M059J (cell line): Measurements from ENCODE around the gene RPS5. TPM values are rescaled to one million over a fixed set of nuclear protein-coding genes. Genes with fewer than 3 reads are reported as not detected.
"Not testable (repeated sequence)": the region's sequence is repeated elsewhere in the genome, so short reads cannot be mapped to it uniquely, and the experiment has no call there.

Experiments used
- DNase-seq: peaks from one replicate; pipeline ENCODE4 v3.0.0-alpha.2; 2012; ENCODE audit warnings: low read depth
- total RNA-seq: library from RNA; depleted of rRNA; stranded (reverse); fragments of >200 nt; shearing (Covaris generic); gene quantifications from 2 replicates; pipeline ENCODE4 v1.2.3, GENCODE V29; 2014

Gene RPS5
- total RNA-seq, 1 experiment from 2014 or later: 1,319 TPM

DNA sequence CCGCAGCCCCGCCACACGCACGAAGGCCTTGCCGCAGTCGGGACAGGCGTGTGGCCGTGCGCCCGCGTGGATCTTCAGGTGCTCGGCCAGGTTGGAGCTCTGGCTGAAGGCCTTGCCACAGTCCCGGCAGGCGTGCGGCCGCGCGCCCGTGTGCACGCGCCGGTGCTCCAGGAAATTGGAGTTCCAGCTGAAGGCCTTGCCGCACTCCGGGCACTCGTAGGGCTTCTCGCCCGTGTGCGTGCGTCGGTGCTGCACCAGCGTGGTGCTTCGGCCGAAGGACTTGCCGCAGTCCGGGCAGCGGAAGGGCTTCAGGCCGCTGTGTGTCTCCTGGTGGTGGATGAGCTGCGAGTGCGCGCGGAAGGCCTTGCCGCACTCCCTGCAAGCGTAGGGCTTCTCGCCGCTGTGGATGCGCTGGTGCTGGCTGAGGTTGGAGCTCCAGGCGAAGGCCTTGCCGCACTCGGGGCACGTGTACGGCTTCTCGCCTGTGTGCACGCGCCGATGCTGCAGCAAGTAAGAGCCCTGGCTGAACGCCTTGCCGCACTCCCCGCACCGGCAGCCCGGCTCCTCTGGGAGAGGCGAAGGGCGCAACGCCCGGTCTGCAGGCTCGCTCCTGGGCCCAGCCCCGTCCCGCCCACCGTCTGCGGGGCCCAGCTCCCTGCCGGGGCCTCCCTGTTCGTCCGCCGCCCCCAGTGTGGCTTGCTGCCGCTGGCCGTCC lies 30.1 kb upstream of the RPS5 start:
- DNase-seq: no peak

GRCh38 chr19:58357481-58358145 lies 29.5 kb upstream of the RPS5 start:
- no peak for DNase-seq

DNA sequence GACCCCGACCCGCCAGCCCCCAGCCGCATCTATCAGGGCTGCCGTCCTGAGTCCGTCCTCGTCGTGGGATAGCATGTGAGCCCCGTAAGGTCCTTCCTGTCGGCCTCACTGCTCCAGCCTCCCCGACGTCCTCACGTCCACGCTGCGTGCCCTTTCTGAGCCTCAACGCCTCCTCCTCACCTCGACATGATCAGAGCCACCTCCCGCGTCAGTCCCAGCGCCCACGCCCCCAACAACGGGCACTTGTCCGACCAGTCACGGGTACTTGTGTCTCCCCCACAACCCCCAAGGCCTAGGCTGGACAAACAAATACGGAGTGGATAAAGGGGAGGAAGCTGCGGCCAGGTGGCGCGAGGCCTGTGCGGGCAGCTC lies 25.2 kb upstream of the RPS5 start:
- DNase-seq: peak; percentile 52

DNA sequence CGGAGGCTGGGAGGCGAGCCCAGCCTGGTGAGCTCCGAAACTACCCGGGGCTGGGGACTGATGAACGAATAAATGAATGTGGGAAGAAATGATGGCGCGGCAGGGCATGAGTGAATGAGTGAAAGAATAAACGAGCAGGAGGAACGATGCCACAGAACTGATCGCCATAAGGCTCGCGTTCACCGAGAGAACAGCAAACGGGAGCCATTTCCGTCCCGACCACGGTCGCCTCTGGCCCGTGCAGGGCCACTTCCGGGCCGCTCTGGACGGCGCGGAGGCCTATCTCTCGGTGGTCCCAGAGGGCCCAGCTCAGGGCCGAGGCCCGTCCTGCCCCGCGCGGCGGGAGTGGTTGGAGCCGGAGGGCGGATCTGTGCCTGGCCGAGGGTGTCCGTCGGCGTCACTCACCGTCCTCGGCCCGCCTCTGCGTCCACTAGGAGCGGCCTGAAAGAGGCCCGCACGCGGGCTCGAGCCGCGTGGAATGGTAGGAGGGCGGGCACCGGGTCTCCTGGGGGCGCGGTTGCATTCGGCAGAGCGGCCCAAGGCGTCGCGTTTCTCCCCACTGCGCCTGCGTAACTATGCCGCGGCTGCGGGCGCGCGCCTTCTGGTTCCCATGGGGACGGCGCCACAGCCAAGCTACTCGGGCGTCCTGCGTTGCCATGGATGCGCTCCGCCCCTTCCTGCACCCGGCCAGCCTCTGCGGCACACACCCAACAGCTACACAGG lies 24.6 kb upstream of the RPS5 start, which contains the start of gene ZNF497:
TSS of gene ZNF497 (minus strand) at position 480 of the 723 bp plus-strand sequence. CDS start 5,116 bp downstream, outside the sequence.
- DNase-seq: peak; percentile 95

DNA sequence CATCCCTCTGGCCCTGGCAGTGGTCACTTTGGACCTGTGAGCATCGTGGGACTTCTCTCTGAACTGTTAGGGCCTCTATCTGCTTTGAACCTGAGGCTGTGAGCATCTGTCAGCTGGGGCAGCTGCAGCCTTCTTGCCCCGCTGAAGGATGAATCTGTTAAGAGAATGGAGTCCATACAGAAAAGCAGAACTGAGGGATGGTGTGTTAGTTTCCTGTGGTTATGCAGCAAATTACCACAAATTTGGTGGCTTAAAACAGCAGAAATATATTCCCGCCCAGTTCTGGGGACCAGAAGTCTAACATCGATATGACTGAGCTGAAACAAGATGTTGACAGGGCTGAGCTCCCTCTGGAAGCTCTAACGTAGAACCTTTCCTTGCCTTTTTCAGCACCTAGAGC lies 22.9 kb upstream of the RPS5 start:
- DNase-seq: no peak

DNA sequence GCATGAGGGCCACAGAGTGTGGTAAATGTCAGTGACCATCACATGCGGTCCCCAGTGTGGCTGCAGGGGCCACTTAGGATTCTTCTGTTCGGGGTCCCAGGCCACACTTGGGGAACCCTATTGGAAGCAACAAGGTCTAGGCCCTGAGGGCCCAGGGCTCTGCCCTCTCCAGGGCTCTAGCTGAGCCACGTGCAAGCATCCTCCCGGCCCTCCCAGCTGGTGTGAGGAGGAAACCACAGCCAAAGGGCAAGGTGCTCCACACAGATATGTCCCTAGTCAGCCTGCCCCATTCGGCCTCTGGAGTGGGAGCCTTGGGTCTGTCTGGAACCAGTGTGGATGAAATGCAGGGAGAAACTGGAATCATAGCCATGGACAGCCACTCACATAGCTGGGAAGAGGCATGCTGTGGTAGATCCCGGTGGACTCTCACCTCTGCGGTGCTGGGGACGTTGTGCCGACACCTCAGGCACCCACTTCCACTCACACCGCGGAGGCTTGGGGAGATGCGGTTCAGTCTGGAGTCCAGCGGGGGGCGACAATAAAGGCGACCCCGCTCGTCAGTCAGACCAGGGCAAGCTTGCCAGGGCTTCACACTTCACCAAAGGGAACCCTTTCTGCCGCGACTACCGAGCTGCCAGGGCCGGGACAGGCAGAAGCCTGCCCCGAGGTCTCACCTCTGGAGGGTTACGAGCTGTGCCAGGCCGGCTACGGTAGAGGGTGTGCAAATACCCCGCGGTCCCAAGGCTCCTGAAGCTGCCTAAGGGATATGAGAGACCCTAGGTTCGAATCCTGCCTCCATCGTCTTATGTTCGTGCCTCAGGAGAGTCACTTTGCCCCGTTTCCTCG lies 20.3 kb upstream of the RPS5 start:
- no peak for DNase-seq

DNA sequence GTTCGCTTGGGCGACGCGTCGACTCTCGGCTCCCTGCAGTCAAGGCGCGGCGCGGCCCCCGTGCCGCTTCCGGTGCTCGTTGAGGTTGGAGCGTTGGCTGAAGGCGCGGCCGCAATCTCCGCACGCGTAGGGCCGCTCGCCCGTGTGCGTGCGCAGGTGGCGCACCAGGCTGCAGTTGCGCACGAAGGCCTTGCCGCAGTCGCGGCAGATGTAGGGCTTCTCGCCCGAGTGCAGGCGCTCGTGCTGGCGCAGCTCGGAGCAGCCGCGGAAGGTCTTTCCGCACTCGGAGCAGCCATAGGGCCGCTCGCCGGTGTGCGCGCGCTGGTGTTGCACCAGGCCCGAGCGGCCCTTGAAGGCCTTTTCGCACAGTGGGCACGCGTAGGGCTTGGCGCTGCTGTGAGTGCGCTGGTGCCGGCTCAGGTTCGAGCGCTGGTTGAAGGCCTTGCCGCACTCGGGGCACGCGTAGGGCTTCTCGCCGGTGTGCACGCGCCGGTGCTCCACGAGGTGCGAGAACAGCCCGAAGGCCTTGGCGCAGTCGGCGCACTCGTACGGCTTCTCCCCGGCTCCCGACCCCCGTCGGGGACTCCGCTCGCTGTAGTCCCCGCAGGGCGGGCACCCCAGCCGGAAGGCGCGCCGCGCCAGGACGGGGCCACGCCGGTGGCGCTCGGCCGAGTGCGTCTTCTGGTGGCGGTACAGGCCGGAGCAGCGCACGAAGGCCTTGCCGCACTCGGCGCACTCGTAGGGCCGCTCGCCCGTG lies 19.2 kb upstream of the RPS5 start:
- no peak for DNase-seq

- DNase-seq: no peak
These were observed 18.3 kb upstream of the RPS5 start for GRCh38 chr19:58368561-58369360.

- no peak for DNase-seq
These were observed 14.5 kb upstream of the RPS5 start for GRCh38 chr19:58372311-58373133.

DNA sequence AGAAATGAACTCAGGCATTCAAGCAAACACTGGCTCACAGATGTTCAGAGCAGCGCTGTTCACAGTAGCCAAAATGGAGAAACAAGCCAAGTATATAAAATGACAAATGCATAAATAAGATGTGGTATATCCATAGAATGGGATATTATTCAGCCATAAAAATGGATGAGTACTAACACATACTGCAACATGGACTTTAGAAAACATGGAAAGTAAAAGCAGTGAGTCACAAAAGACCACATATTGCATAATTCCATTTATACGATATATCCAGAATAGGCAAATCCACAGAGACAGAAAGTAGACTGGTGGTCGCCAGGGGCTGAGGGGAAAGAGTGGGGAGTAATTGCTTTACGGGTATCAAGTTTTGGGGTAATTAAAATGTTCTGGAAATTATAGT lies 12.9 kb upstream of the RPS5 start:
- no peak for DNase-seq

DNA sequence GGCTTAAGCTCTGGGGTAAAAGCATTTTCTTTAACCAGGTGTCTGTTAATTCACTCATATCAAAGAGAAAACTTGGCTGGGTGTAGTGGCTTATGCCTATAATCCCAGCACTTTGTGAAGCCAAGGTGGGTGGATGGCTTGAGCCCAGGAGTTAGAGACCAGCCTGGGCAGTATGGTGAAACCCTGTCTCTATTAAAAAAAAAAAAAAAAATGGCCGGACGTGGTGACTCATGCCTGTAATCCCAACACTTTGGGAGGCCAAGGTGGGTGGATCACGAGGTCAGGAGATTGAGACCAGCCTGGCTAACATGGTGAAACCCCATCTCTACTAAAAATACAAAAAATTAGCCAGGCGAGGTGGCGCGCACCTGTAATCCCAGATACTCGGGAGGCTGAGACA lies 10.3 kb upstream of the RPS5 start:
- not testable (repeated sequence) for DNase-seq

GRCh38 chr19:58379246-58379645 lies 7.8 kb upstream of the RPS5 start:
- DNase-seq: no peak

DNA sequence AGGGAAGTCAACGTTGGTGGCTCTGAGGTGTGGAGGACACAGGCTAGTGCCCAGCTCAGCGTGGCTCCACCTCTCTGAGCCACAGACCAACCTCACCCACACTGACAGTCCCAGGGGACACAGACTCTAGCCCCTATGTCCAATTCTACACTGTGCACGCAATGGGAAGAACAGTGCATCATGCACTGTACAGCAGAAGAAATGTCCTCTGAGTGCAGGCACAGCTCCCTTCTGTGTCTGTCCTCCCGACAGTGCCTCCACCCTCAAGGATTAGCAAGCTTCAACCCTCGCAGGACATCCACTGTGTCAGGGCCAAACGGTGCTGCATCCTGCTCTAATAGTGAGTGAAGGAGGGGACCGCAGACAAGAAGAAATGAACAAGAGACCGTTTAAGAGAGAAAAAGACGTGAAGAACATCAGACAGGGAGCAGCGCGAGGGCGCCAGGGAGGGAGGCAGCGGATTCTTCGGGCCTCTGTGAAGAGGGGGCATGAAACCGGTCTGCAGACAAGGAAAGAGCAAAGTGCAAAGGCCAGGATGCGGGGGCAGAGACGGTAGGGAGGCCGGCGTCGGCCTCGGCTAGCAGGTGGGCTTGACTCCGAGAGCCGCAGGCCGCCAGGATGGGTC lies 6.9 kb upstream of the RPS5 start:
- peak; percentile 21 for DNase-seq

GRCh38 chr19:58380662-58381459 lies 6.2 kb upstream of the RPS5 start, which contains the start of gene ZNF837:
TSS of gene ZNF837 (minus strand) at chr19:58381030. CDS start at chr19:58369332, 11,698 bp downstream.
- peak; percentile 100 for DNase-seq

- no peak for DNase-seq
These were observed 5.4 kb upstream of the RPS5 start for GRCh38 chr19:58381460-58382212.

- DNase-seq: no peak
These were observed 4.0 kb upstream of the RPS5 start for GRCh38 chr19:58382997-58383603.
